Prostate gland (tissue), 2 donors: Measurements from ENCODE around the gene SLC25A53. TPM values are rescaled to one million over a fixed set of nuclear protein-coding genes. Genes with fewer than 3 reads are reported as not detected.
"Not testable (repeated sequence)": the region's sequence is repeated elsewhere in the genome, so short reads cannot be mapped to it uniquely, and the experiment has no call there.

Experiments used
- DNase-seq: peaks from one replicate; pipeline ENCODE4 v3.0.0-alpha.2; 2019; ENCODE audit warnings: low spot score
- H3K27ac ChIP-seq, 2 donors: fragments of 200-600 bp; sonication (generic); 2 replicates each; pipeline ENCODE4 v1.5.1; 2017 to 2019
- H3K27me3 ChIP-seq: fragments of 200-600 bp; sonication (generic); replicated peaks from 2 replicates; pipeline ENCODE4 v1.5.1; 2019; ENCODE audit not compliant: insufficient read depth
- H3K36me3 ChIP-seq, 2 donors: fragments of 200-600 bp; sonication (generic); 1 replicate in 1 of 2; 2 replicates in 1 of 2; pipeline versions ENCODE4 v1.5.1 to v1.8.1; 2017 to 2019
- H3K4me1 ChIP-seq: fragments of 200-600 bp; sonication (generic); replicated peaks from 2 replicates; pipeline ENCODE4 v1.5.1; 2019
- H3K4me3 ChIP-seq, 2 donors: fragments of 200-600 bp; sonication (generic); 2 replicates each; pipeline ENCODE4 v1.5.1; 2017 to 2019
- H3K9me3 ChIP-seq: fragments of 200-600 bp; sonication (generic); 2 replicates; pipeline ENCODE4 v1.5.1; 2017
- WGBS: methylation state at CpG from one replicate; pipeline ENCODE4 v1.1.5; 2018; 5-methylcytosine and 5-hydroxymethylcytosine counted together
- intact Hi-C: fragments of 100-400 bp; cut with DNase I; formaldehyde crosslinking; loops from one replicate; pipeline ENCODE4 v1.14.2; 2022
- total RNA-seq, 2 donors: library from RNA; depleted of rRNA; stranded (reverse); fragments of >200 nt; gene quantifications; one replicate each; pipeline ENCODE4 v1.1.0, GENCODE V29; 2016

Gene SLC25A53
- total RNA-seq, 2 donors from 2014 or later: 12.1 to 13.1 TPM

GRCh38 chrX:104062636-104063035 is 94.2 kb downstream of the SLC25A53 start:
- H3K9me3 ChIP-seq, H3K27me3 ChIP-seq, H3K4me1 ChIP-seq, H3K36me3 ChIP-seq, H3K27ac ChIP-seq, intact Hi-C loops, DNase-seq, H3K4me3 ChIP-seq: not testable (repeated sequence)
- no CpG with 5 or more reads among the region's 18 CpGs for WGBS

- intact Hi-C loops, H3K4me3 ChIP-seq, H3K9me3 ChIP-seq, DNase-seq, H3K4me1 ChIP-seq, H3K36me3 ChIP-seq, H3K27ac ChIP-seq, H3K27me3 ChIP-seq: not testable (repeated sequence)
- no CpG with 5 or more reads among the region's 13 CpGs for WGBS
Observed at GRCh38 chrX:104054956-104055355, 101.9 kb downstream of the SLC25A53 start.

Other genes with a start within 250 kb of the SLC25A53 start
- 10 to 100 TPM in 1 of 2 donors, 1 to 10 TPM in 1; 8.2 to 10.4 TPM for gene TMSB15B, start 194.4 kb downstream of the SLC25A53 start, total RNA-seq
- not detected for gene H2BW1, start 143.3 kb downstream of the SLC25A53 start, total RNA-seq
- 1 to 10 TPM in 1 of 2 donors, not detected in 1; 4.2 TPM for gene H2BW2, start 117.1 kb downstream of the SLC25A53 start, total RNA-seq
- 1 to 10 TPM; 1.2 to 6.4 TPM for gene TMSB15C, start 80.8 kb downstream of the SLC25A53 start, total RNA-seq
- gene ZCCHC18, start 44.5 kb downstream of the SLC25A53 start, total RNA-seq: 10 to 100 TPM in 1 of 2 donors, under 1 TPM in 1; 0.14 to 17.2 TPM
- 10 to 100 TPM; 22.2 to 28.5 TPM for gene FAM199X, start 9.4 kb upstream of the SLC25A53 start, total RNA-seq
- gene ESX1, start 97.9 kb upstream of the SLC25A53 start, total RNA-seq: 10 to 100 TPM in 1 of 2 donors, not detected in 1; 31.9 TPM